ENCODE data around the gene SAMD9L. TPM values are rescaled to one million over a fixed set of nuclear protein-coding genes. Genes with fewer than 3 reads are reported as not detected.

Gene SAMD9L
- polyA plus RNA-seq, 1 donor (not counting 4 experiments of a cell fraction or from before 2014, with no cell fraction given) = 6.5 TPM

DNA sequence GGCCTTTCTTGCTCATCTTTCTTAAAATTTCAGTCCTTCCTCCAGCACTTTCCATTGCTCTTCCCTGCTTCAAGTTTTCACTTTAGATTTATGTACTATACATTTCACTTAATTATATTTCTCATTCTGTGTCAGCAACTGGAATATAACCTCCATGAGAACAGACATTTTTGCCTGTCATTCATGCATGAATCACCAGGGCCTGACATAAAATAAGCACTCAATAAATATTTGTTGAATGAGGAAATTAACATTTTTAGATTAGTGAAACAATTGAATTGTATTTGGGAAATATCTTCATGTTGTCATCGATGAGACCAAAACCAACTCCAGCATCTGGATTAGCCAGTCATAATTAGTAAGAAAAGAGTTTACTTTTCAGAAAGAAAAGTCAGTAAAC is 6.1 kb downstream of the SAMD9L start:
- no peaks in the 10 kb centered on the region for H3K27me3 ChIP-seq (ENCODE audit: control insufficient read depth, extremely low read depth, insufficient read depth, low read length)
- no peaks in the 10 kb centered on the region for H4K20me1 ChIP-seq (ENCODE audit: control insufficient read depth, extremely low read depth, insufficient read depth, low read length)
- H3K9me3 ChIP-seq (ENCODE audit: control insufficient read depth, low read depth, low read length) = no peaks in the 10 kb centered on the region
- no peak for DNase-seq (ENCODE audit: low read depth, low spot score)
- H3K79me2 ChIP-seq (ENCODE audit: control insufficient read depth, insufficient read depth, low read length) = no peaks in the 10 kb centered on the region
- dilution Hi-C loops (cut with MboI; ENCODE audit: extremely low pct_ligation_motif_present, low sequenced_read_pairs) = no loop called here
- H3K9me1 ChIP-seq (ENCODE audit: control insufficient read depth, extremely low read depth, insufficient read depth, low read length) = no peaks in the 10 kb centered on the region
- TF ChIP-seq EZH2 (IDR thresholded peaks at IDR 0.05; ENCODE audit: low read length) = no peak
- TF ChIP-seq, protein P1, sequence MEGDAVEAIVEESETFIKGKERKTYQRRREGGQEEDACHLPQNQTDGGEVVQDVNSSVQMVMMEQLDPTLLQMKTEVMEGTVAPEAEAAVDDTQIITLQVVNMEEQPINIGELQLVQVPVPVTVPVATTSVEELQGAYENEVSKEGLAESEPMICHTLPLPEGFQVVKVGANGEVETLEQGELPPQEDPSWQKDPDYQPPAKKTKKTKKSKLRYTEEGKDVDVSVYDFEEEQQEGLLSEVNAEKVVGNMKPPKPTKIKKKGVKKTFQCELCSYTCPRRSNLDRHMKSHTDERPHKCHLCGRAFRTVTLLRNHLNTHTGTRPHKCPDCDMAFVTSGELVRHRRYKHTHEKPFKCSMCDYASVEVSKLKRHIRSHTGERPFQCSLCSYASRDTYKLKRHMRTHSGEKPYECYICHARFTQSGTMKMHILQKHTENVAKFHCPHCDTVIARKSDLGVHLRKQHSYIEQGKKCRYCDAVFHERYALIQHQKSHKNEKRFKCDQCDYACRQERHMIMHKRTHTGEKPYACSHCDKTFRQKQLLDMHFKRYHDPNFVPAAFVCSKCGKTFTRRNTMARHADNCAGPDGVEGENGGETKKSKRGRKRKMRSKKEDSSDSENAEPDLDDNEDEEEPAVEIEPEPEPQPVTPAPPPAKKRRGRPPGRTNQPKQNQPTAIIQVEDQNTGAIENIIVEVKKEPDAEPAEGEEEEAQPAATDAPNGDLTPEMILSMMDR (optimal IDR thresholded peaks at IDR 0.05 in 1 of 3, IDR thresholded peaks at IDR 0.05 in 1 of 3, conservative IDR thresholded peaks at IDR 0.05 in 1 of 3; ENCODE audit: extremely low read depth in 1 of 3, insufficient read depth in 2 of 3, low read length in 3 of 3) = no peak
- H3K27ac ChIP-seq (ENCODE audit: control insufficient read depth, insufficient read depth, low read length) = no peak overlapping the region
- peaks cover 0 to 2% of the 10 kb centered on the region in 2 experiments for H3K36me3 ChIP-seq (ENCODE audit: control insufficient read depth in 2 of 2, extremely low read depth in 1 of 2, insufficient read depth in 2 of 2, low read length in 2 of 2)
- FAIRE-seq = no peak
- H3K9ac ChIP-seq (ENCODE audit: control insufficient read depth, extremely low read depth, insufficient read depth, low read length) = no peak overlapping the region
- no peak overlapping the region for H3K4me3 ChIP-seq (ENCODE audit: control insufficient read depth in 2 of 3, extremely low read depth in 1 of 3, insufficient read depth in 2 of 3, low read depth in 1 of 3, low read length in 3 of 3)
- H2AFZ ChIP-seq (ENCODE audit: control insufficient read depth, low read length) = no peak overlapping the region
- H3K4me2 ChIP-seq (ENCODE audit: control insufficient read depth, extremely low read depth, insufficient read depth, low read depth, low read length) = no peak overlapping the region
- H3K4me1 ChIP-seq (ENCODE audit: control insufficient read depth, extremely low read depth, insufficient read depth, low read length) = peaks cover under 1% of the 10 kb centered on the region

DNA sequence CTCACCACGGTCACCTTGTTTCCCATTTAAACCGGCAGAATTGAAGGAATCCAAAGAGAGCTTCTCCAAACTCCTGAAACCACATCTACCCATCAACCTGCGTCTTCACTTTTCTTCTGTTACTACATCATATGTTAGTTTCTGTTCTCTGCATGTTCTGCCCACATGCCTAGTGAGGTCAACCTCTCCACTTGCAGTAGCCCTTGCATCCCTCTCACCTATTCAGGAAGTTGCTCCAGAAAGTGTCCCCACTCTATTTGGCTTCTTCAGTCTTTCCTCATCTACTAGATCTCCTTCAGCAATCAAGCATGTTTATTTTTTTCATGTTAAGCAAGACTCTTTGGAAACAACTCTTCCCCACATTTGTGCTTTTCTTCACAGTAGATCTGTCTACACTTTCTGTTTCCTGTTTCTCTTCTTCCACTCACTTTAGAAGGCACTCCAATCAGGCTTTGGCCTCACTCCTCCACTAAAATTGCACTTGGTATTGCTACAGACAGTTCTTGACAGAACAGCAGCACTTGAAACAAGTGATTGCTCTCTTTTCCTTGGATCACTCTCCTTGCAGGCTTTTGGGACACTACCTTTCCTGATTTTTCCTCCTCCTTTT is 7.5 kb downstream of the SAMD9L start:
- DNase-seq (ENCODE audit: low read depth, low spot score) = no peak
- H3K27me3 ChIP-seq (ENCODE audit: control insufficient read depth, extremely low read depth, insufficient read depth, low read length) = no peaks in the 10 kb centered on the region
- no peaks in the 10 kb centered on the region for H4K20me1 ChIP-seq (ENCODE audit: control insufficient read depth, extremely low read depth, insufficient read depth, low read length)
- no peaks in the 10 kb centered on the region for H3K4me1 ChIP-seq (ENCODE audit: control insufficient read depth, extremely low read depth, insufficient read depth, low read length)
- no peak for FAIRE-seq
- H3K4me2 ChIP-seq (ENCODE audit: control insufficient read depth, extremely low read depth, insufficient read depth, low read depth, low read length) = no peak overlapping the region
- no peak for TF ChIP-seq EZH2 (IDR thresholded peaks at IDR 0.05; ENCODE audit: low read length)
- TF ChIP-seq, protein P1 (optimal IDR thresholded peaks at IDR 0.05 in 1 of 3, IDR thresholded peaks at IDR 0.05 in 1 of 3, conservative IDR thresholded peaks at IDR 0.05 in 1 of 3; ENCODE audit: extremely low read depth in 1 of 3, insufficient read depth in 2 of 3, low read length in 3 of 3) = no peak
- H2AFZ ChIP-seq (ENCODE audit: control insufficient read depth, low read length) = no peak overlapping the region
- no peak overlapping the region for H3K4me3 ChIP-seq (ENCODE audit: control insufficient read depth in 2 of 3, extremely low read depth in 1 of 3, insufficient read depth in 2 of 3, low read depth in 1 of 3, low read length in 3 of 3)
- H3K36me3 ChIP-seq (ENCODE audit: control insufficient read depth in 2 of 2, extremely low read depth in 1 of 2, insufficient read depth in 2 of 2, low read length in 2 of 2) = peaks cover 0 to 2% of the 10 kb centered on the region in 2 experiments
- H3K9ac ChIP-seq (ENCODE audit: control insufficient read depth, extremely low read depth, insufficient read depth, low read length) = no peak overlapping the region
- no peaks in the 10 kb centered on the region for H3K9me1 ChIP-seq (ENCODE audit: control insufficient read depth, extremely low read depth, insufficient read depth, low read length)
- H3K9me3 ChIP-seq (ENCODE audit: control insufficient read depth, low read depth, low read length) = no peaks in the 10 kb centered on the region
- dilution Hi-C loops (cut with MboI; ENCODE audit: extremely low pct_ligation_motif_present, low sequenced_read_pairs) = no loop called here
- no peaks in the 10 kb centered on the region for H3K79me2 ChIP-seq (ENCODE audit: control insufficient read depth, insufficient read depth, low read length)
- no peak overlapping the region for H3K27ac ChIP-seq (ENCODE audit: control insufficient read depth, insufficient read depth, low read length)
